Brain pericyte (primary cell): ENCODE data around the gene PKP2.

Experiments used
- DNase-seq: peaks from one replicate; pipeline ENCODE4 v3.0.0-alpha.2; 2012; ENCODE audit warnings: low read depth, low spot score

PKP2 gene

DNA sequence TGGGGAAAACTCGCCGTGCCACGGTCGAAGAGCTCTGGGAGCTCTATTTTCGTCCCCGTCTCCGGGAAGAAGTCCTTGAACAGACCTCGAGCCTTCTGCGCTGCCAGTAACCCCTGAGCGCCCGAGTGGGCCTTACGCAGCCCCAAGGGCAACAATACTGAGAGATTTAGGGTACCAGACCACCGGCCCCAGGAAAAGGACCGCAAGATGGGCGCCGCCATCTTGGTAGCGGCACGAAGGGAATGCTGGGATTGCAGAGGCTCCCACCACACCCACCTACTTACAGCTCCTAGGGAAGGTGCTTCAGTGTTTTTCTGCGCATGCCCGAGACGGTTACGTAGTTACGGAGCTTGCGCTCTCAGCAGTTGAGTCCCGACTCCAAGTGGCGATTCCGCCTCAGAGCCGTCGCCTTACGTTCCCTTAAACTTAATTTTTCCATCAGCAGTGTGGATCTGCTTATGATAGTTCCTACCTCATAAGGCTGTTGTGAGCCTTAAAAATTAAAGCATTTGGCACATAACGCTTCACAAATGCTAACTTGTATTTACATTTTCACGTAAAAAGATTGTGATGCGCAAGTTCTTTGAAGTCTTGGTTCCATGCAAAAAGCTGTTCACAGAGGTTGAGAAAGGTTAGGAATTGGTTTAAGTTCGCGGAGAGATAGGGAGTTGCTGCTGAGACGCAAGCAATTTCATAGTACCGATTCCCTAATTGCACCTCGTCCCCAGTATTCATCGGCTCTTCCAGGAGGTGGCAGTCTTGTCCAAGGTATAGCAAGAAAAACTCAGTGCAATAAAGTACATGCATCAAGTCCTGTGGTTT, 140.7 kb downstream of the PKP2 start, which contains the start of gene YARS2:
YARS2 (minus strand) TSS at position 244 of the 822 bp plus-strand sequence; CDS start at position 221, 23 bp downstream.
- DNase-seq = peak; percentile 87

DNA sequence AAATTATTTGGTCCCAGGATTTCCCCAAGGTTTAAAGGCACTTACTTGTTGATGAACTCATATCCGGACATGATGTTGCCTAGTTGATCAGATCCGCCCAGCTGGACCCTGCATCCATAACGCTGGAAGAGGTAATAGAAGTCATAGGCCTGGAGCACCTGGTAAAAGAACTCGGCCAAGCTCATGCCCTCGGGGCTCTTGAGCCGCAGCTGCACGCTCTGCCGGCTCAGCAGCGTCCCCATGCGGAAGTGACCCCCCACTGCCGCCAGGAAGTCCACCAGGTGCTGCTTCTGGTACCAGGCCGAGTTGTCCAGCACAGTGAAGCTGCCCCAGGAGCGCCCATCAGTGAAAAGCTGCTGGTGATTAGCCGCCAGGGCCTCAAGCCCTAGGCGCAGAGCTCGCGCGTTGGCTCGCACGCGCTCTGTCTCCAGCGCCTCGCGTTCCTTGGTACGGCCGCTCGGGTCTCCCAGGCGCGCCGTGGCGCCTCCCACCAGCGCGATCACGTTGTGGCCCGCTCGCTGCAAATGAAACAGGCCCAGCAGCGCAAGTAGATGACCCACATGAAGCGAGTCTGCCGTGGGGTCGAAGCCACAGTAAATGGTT, 141.4 kb downstream of the PKP2 start:
- no peak for DNase-seq

DNA sequence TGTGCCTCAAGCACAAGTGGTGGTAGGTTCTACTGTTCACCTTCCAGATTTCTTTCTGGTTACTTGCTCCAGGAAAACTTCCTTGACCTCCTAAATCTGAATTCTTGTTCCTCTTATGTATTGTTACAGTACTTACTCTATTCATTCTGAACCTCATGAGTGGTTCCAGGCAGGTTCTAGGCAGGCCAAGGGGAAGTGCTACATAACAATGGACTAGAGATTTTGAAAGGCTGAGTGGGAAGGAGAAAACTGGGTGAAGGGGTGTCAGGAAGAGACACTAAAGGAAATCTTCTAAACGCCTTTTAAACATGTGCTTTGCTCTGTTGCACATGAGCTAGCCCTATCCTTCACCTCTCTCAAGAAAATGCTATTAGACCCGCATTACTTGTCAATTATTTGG, 142.5 kb downstream of the PKP2 start:
- no peak for DNase-seq

DNA sequence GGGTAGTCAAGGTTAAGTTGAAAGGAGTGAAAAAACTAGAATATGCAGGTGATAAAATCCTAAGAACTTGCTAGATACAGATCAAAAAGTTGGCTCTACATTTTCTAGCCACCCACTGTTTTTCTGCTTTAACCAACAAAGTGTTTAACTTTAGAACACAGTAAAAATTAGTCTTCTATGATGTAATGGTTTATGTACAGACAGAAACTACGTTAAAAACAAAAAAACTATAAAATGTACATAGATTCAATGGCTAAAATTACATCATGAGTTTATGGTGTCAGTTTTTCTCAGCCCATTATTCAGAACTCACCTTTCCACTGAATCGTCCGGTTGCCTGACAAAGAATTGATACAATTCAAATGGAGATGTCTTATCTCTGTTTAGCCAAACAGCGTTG, 143.0 kb downstream of the PKP2 start:
- no peak for DNase-seq

DNA sequence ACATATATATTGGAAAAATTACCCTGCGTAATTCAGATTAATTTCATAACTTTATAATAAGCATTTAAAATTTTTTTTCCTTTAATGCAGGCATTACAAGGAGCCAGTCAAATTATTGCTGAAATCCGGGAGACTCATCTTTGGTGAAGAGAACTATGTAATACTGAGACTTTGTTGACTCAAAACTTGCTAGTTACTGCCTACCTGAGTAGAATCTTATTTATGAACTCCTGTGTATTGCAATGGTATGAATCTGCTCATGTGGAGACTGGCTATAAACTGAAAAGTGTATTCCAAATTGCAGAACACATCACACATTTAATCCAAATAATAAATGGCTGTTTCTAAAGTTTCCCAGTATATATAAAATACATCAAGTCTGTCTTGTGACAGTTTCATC, 153.3 kb downstream of the PKP2 start:
- DNase-seq = no peak

DNA sequence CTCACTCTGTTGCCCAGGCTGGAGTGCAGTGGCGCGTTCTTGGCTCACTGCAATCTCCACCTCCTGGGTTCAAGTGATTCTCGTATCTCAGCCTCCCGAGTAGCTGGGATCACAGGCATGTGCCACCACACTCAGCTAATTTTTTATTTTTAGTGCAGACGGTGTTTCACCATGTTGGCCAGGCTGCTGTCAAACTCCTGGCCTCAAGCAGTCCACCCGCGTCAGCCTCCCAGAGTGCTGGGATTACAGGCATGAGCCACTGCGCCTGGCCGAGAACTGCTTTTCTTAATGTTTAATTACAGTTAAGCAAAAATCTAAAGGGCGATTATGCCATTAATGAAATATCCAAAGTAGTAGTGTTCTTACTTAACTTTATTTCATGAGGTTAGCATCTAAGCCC, 154.4 kb downstream of the PKP2 start:
- no peak for DNase-seq
